H1 (cell line): ENCODE measurements around the gene EN1. TPM values are rescaled to one million over a fixed set of nuclear protein-coding genes. Genes with fewer than 3 reads are reported as not detected.
A peak's percentile ranks its signal among the peaks of the same experiment; 100 is the strongest.

ENCODE experiments used
- CTCF ChIA-PET: fragments of 300-600 bp; sonication (Branson Sonifier 250); formaldehyde crosslinking; loops from one replicate; lab custom pipeline; 2021; ENCODE audit not compliant: partially characterized antibody; lab: Charles Lee
- POLR2A ChIA-PET: fragments of 300-600 bp; sonication (Branson Sonifier 250); formaldehyde crosslinking; loops from one replicate; lab custom pipeline; 2021; ENCODE audit warnings: inconsistent platforms; ENCODE audit not compliant: partially characterized antibody; lab: Charles Lee
- DNase-seq, 2 experiments: peaks; one replicate each; pipeline versions ENCODE4 v3.0.0 to v3.0.0-alpha.2; 2010 to 2022; ENCODE audit warnings: low spot score in 2 of 2, low read depth in 1 of 2, mixed read lengths in 1 of 2
- FAIRE-seq: peaks from 2 replicates; lab custom pipeline; 2011; peaks lifted over from hg19 to GRCh38; lab: Jason Lieb, UNC
- H2AFZ ChIP-seq: 2 replicates; pipeline ENCODE4 v1.8.1; 2012; ENCODE audit warnings: low read length, inconsistent platforms
- H2AK5ac ChIP-seq: 2 replicates; pipeline ENCODE4 v1.6.1; 2013; ENCODE audit warnings: low read depth, low read length
- H2BK120ac ChIP-seq: replicated peaks from 2 replicates; pipeline ENCODE3; 2013; ENCODE audit warnings: low read depth, low read length, inconsistent platforms
- H2BK12ac ChIP-seq: 2 replicates; pipeline ENCODE4 v1.6.1; 2013; ENCODE audit warnings: low read depth, low read length
- H2BK15ac ChIP-seq: 2 replicates; pipeline ENCODE4 v1.6.1; 2013; ENCODE audit warnings: low read length
- H2BK20ac ChIP-seq: 2 replicates; pipeline ENCODE4 v1.6.1; 2013; ENCODE audit warnings: low read length
- H2BK5ac ChIP-seq: 2 replicates; pipeline ENCODE4 v1.6.1; 2013; ENCODE audit warnings: low read depth, low read length
- H3K14ac ChIP-seq: 2 replicates; pipeline ENCODE4 v1.6.1; 2013; ENCODE audit warnings: inconsistent platforms; ENCODE audit not compliant: insufficient read length
- H3K18ac ChIP-seq: 2 replicates; pipeline ENCODE4 v1.6.1; 2013; ENCODE audit warnings: low read length; ENCODE audit errors: extremely low read depth
- H3K23ac ChIP-seq: 2 replicates; pipeline ENCODE4 v1.6.1; 2013; ENCODE audit warnings: inconsistent platforms; ENCODE audit not compliant: insufficient read length
- H3K23me2 ChIP-seq: 2 replicates; pipeline ENCODE4 v1.6.1; 2013; ENCODE audit warnings: low read depth, low read length
- H3K27ac ChIP-seq: 2 replicates; pipeline ENCODE4 v1.6.1; 2011; ENCODE audit warnings: low read depth, low read length, inconsistent platforms
- H3K27me3 ChIP-seq, 4 experiments: replicated peaks in 1 of 4; 1 replicate in 1 of 4; 2 replicates in 3 of 4; pipeline versions ENCODE4 v1.6.1 to v1.8.1; 2011 to 2013; ENCODE audit warnings: low read length in 3 of 4, mild to moderate bottlenecking in 3 of 4, inconsistent platforms in 2 of 4, mixed read lengths in 2 of 4, moderate library complexity in 1 of 4; ENCODE audit not compliant: control insufficient read depth in 3 of 4, insufficient read depth in 3 of 4; ENCODE audit errors: extremely low read depth in 1 of 4
- H3K36me3 ChIP-seq, 4 experiments: 2 replicates each; pipeline versions ENCODE4 v1.6.1 to v1.8.1; 2011 to 2013; ENCODE audit warnings: mild to moderate bottlenecking in 4 of 4, low read length in 3 of 4, moderate library complexity in 2 of 4, control low read depth in 1 of 4, inconsistent platforms in 1 of 4; ENCODE audit not compliant: insufficient read depth in 4 of 4, control insufficient read depth in 2 of 4
- H3K4ac ChIP-seq: replicated peaks from 2 replicates; pipeline ENCODE3; 2013; ENCODE audit warnings: low read length, low read depth, mixed read lengths, inconsistent platforms; ENCODE audit not compliant: insufficient read length
- H3K4me1 ChIP-seq, 4 experiments: replicated peaks in 1 of 4; 1 replicate in 1 of 4; 2 replicates in 3 of 4; pipeline versions ENCODE4 v1.6.1 to v1.8.1; 2011 to 2013; ENCODE audit warnings: low read length in 3 of 4, inconsistent platforms in 2 of 4, mixed read lengths in 1 of 4; ENCODE audit not compliant: insufficient read depth in 4 of 4, control insufficient read depth in 3 of 4
- H3K4me2 ChIP-seq, 2 experiments: 2 replicates each; pipeline versions ENCODE4 v1.6.1 to v1.8.1; 2011 to 2013; ENCODE audit warnings: low read depth in 2 of 2, low read length in 2 of 2, control low read depth in 1 of 2, inconsistent platforms in 1 of 2, mild to moderate bottlenecking in 1 of 2; ENCODE audit not compliant: insufficient read depth in 1 of 2
- H3K4me3 ChIP-seq, 4 experiments: fragments of 200-600, 300-600 bp in 1 of 4; sonication (generic), shearing (Covaris generic), sonication (Bioruptor Twin) in 1 of 4; 2 replicates each; pipeline versions ENCODE4 v1.5.1 to v1.8.1; 2011 to 2016; ENCODE audit warnings: low read length in 4 of 4, low read depth in 3 of 4, control low read depth in 2 of 4, inconsistent platforms in 2 of 4, mild to moderate bottlenecking in 2 of 4, mixed read lengths in 1 of 4, moderate library complexity in 1 of 4; ENCODE audit not compliant: insufficient read depth in 2 of 4; ENCODE audit errors: extremely low read depth in 1 of 4
- H3K56ac ChIP-seq: replicated peaks from 2 replicates; pipeline ENCODE3; 2013; ENCODE audit warnings: low read depth, mild to moderate bottlenecking, mixed read lengths, low read length, inconsistent platforms; ENCODE audit not compliant: insufficient read length
- H3K79me1 ChIP-seq: 2 replicates; pipeline ENCODE4 v1.6.1; 2013; ENCODE audit warnings: low read depth, low read length, control low read depth
- H3K79me2 ChIP-seq, 2 experiments: 2 replicates each; pipeline versions ENCODE4 v1.6.1 to v1.8.1; 2012 to 2013; ENCODE audit warnings: low read length in 2 of 2, mild to moderate bottlenecking in 2 of 2, inconsistent platforms in 1 of 2; ENCODE audit not compliant: insufficient read depth in 2 of 2, control insufficient read depth in 1 of 2
- H3K9ac ChIP-seq, 4 experiments: replicated peaks in 1 of 4; 1 replicate in 1 of 4; 2 replicates in 3 of 4; pipeline versions ENCODE4 v1.6.1 to v1.8.1; 2011 to 2013; ENCODE audit warnings: low read depth in 3 of 4, low read length in 3 of 4, control low read depth in 2 of 4, mild to moderate bottlenecking in 2 of 4, moderate library complexity in 2 of 4, inconsistent platforms in 1 of 4; ENCODE audit errors: extremely low read depth in 1 of 4
- H3K9me3 ChIP-seq, 2 experiments: 2 replicates each; pipeline versions ENCODE4 v1.6.1 to v1.8.1; 2012 to 2013; ENCODE audit warnings: mild to moderate bottlenecking in 2 of 2, moderate library complexity in 2 of 2, control low read depth in 1 of 2, inconsistent platforms in 1 of 2, low read depth in 1 of 2, low read length in 1 of 2, mixed read lengths in 1 of 2; ENCODE audit not compliant: insufficient read depth in 2 of 2
- H4K20me1 ChIP-seq, 2 experiments: replicated peaks in 1 of 2; 2 replicates each; pipeline versions ENCODE3 to v1.8.1; 2011 to 2013; ENCODE audit warnings: inconsistent platforms in 2 of 2, low read length in 2 of 2, mild to moderate bottlenecking in 1 of 2; ENCODE audit not compliant: insufficient read depth in 2 of 2, control insufficient read depth in 1 of 2
- H4K5ac ChIP-seq: 2 replicates; pipeline ENCODE4 v1.6.1; 2013; ENCODE audit warnings: low read length, low read depth, mixed read lengths, inconsistent platforms; ENCODE audit not compliant: insufficient read length
- H4K8ac ChIP-seq: 2 replicates; pipeline ENCODE4 v1.8.0; 2013; ENCODE audit warnings: mild to moderate bottlenecking, moderate library complexity, low read length, inconsistent platforms; ENCODE audit not compliant: insufficient read depth; ENCODE audit errors: extremely low read depth
- H4K91ac ChIP-seq: replicated peaks from 2 replicates; pipeline ENCODE3; 2013; ENCODE audit warnings: low read length, mixed read lengths, inconsistent platforms; ENCODE audit not compliant: insufficient read length
- CHD1 ChIP-seq: IDR thresholded peaks from 2 replicates; pipeline ENCODE4 v1.6.1; 2012; ENCODE audit warnings: low read depth, low read length, improper control_type of control experiment
- SUZ12 ChIP-seq: fragments of 200-600 bp; sonication (generic); IDR thresholded peaks from 2 replicates; pipeline ENCODE4 v1.6.1; 2012; ENCODE audit warnings: mild to moderate bottlenecking, inconsistent platforms, low read length, moderate library complexity, mixed read lengths
- WGBS, 2 experiments: shearing (Covaris generic) in 1 of 2; methylation state at CpG; one replicate each; pipeline versions ENCODE4 v1.1.6 to v1.1.7; 2013 to 2015; ENCODE audit warnings: low lambda C conversion rate in 2 of 2, mixed read lengths in 2 of 2, inconsistent platforms in 1 of 2, low coverage in 1 of 2, missing lambda C conversion rate in 1 of 2; ENCODE audit not compliant: insufficient replicate concordance in 2 of 2, insufficient coverage in 1 of 2, insufficient read length in 1 of 2; ENCODE audit errors: extremely low coverage in 1 of 2, missing lambda C conversion rate in 1 of 2; 5-methylcytosine and 5-hydroxymethylcytosine counted together
- polyA plus RNA-seq, 7 experiments: library from polyadenylated mRNA; depleted of rRNA in 3 of 7; stranded (reverse) in 5 of 7; unstranded in 2 of 7; fragments of >200 nt in 5 of 7; fragments of 200-250 nt in 2 of 7; gene quantifications; 1 replicate in 5 of 7; 2 replicates in 1 of 7; 4 replicates in 1 of 7; pipeline versions ENCODE4 v1.2.1 to v1.2.3, GENCODE V29; 2011 to 2013; ENCODE audit warnings: missing spikeins in 2 of 7, mixed read lengths in 2 of 7
- total RNA-seq: library from RNA; stranded (reverse); fragmentation: NEBNext Ultra II Directional; extraction: Animal tissue kit (Norgen Biotek cat#: 25700); gene quantifications from 2 replicates; pipeline ENCODE4 v1.2.1, GENCODE V29; 2021

Gene EN1
- total and polyA plus RNA-seq, 2 of the 8 experiments (the other 6 are each of a cell fraction or from before 2014, with no cell fraction given) = not detected

GRCh38 chr2:118846442-118846952 lies 951 bp downstream of the EN1 start:
- no peak overlapping the region for H2AFZ ChIP-seq
- no peak overlapping the region for H4K8ac ChIP-seq
- no peak overlapping the region for H2BK20ac ChIP-seq
- no peaks in the 10 kb centered on the region for H3K9me3 ChIP-seq
- H2BK15ac ChIP-seq = no peak overlapping the region
- peaks cover 3 to 46% (median 32%) of the 10 kb centered on the region in 4 experiments for H3K4me1 ChIP-seq
- POLR2A ChIA-PET = interaction anchor here (1.3 to 1.6 kb wide), 2 partner anchors 13 to 39 kb away, joined by 4 read pairs; no protein-coding TSS in a partner anchor
- FAIRE-seq (no peak), DNase-seq (peak in 1 of 2 experiments; percentile 68)
- H3K79me2 ChIP-seq = no peaks in the 10 kb centered on the region
- H4K5ac ChIP-seq = no peak overlapping the region
- no peak overlapping the region for H3K9ac ChIP-seq
- H4K91ac ChIP-seq = no peak overlapping the region
- 1% methylated on average over 33 of the region's 63 CpGs; no CpG with 5 or more reads in 1 of the 2 experiments for WGBS, 2 experiments
- no peak overlapping the region for H2BK120ac ChIP-seq
- peaks cover 21 to 26% of the 10 kb centered on the region in 2 experiments for H4K20me1 ChIP-seq
- peak overlapping the region in 2 of 4 experiments; percentile 1 to 37; a peak in 2 of 8 replicates for H3K4me3 ChIP-seq
- peaks cover 91 to 99% (median 95%) of the 10 kb centered on the region in 4 experiments for H3K27me3 ChIP-seq
- no peak overlapping the region for H3K27ac ChIP-seq
- H3K4ac ChIP-seq = no peak overlapping the region
- H2AK5ac ChIP-seq = no peak overlapping the region
- TF ChIP-seq SUZ12 (peak; percentile 53), CHD1 (no peak)
- H3K79me1 ChIP-seq = no peaks in the 10 kb centered on the region
- no peak overlapping the region for H2BK12ac ChIP-seq
- peak overlapping the region; percentile 54 to 90 for H3K4me2 ChIP-seq
- H3K56ac ChIP-seq = no peak overlapping the region
- no peak overlapping the region; the same call in 1 of the 2 replicates for H3K18ac ChIP-seq
- CTCF ChIA-PET = interaction anchor here (8.6 kb wide), 1 partner anchor 9 kb away, joined by 84 read pairs; no protein-coding TSS in a partner anchor
- no peak overlapping the region for H2BK5ac ChIP-seq
- H3K36me3 ChIP-seq = peaks cover 0 to 7% (median 0%) of the 10 kb centered on the region in 4 experiments; a peak in 1 of 8 replicates
- peaks cover 12% of the 10 kb centered on the region for H3K23me2 ChIP-seq
- H3K14ac ChIP-seq = no peak overlapping the region
- no peak overlapping the region for H3K23ac ChIP-seq
